Measurements from ENCODE around the gene DNAJC13. TPM values are rescaled to one million over a fixed set of nuclear protein-coding genes. Genes with fewer than 3 reads are reported as not detected.

The DNAJC13 gene
- total RNA-seq, 1 donor from 2014 or later: 45.0 TPM

DNA sequence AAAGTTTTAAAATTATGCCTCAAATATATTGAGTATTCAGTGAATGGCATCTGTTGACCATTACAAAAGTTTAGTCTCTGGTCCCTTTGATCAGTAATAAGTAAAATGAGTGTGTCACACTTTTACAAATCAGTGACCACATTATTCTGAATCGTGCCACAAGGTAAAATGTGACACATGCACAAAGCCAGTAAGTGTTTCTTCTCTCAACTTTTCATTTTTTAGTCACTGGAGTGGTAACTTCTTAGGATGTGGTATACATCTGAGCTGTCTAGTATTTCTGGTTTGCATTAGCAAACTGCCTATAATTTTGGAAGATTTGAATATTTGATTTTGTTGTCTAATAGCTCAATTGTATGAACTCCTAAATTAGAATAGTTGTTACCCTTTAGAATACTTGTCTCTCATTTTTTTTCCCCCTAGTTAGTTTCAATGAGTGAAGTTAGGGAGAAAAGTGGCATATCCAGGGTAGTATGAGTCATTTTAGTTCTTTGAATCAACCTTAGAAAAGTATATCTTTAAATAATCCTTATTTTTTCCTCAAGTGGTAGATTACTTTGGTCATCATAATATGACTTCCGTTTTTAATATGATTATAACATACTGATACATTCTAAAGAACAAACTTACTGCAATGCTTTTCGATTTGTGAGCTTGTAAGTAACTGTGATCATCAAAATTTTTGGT lies 18.1 kb downstream of the DNAJC13 start:
- Histone ChIP-seq H3K4me3 (no peak overlapping the region), H3K4me1 (peaks cover 6% of the 10 kb centered on the region), H3K27ac (no peak overlapping the region), H3K36me3 (peaks cover 4% of the 10 kb centered on the region), H3K9me3 (no peaks in the 10 kb centered on the region), H3K27me3 (ENCODE audit: low read depth) (no peaks in the 10 kb centered on the region)
- TF ChIP-seq, protein P1, sequence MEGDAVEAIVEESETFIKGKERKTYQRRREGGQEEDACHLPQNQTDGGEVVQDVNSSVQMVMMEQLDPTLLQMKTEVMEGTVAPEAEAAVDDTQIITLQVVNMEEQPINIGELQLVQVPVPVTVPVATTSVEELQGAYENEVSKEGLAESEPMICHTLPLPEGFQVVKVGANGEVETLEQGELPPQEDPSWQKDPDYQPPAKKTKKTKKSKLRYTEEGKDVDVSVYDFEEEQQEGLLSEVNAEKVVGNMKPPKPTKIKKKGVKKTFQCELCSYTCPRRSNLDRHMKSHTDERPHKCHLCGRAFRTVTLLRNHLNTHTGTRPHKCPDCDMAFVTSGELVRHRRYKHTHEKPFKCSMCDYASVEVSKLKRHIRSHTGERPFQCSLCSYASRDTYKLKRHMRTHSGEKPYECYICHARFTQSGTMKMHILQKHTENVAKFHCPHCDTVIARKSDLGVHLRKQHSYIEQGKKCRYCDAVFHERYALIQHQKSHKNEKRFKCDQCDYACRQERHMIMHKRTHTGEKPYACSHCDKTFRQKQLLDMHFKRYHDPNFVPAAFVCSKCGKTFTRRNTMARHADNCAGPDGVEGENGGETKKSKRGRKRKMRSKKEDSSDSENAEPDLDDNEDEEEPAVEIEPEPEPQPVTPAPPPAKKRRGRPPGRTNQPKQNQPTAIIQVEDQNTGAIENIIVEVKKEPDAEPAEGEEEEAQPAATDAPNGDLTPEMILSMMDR (IDR thresholded peaks at IDR 0.05): no peak
- intact Hi-C loops (cut with DNase I): no loop called here
- ATAC-seq (no peak), DNase-seq (no peak)

DNA sequence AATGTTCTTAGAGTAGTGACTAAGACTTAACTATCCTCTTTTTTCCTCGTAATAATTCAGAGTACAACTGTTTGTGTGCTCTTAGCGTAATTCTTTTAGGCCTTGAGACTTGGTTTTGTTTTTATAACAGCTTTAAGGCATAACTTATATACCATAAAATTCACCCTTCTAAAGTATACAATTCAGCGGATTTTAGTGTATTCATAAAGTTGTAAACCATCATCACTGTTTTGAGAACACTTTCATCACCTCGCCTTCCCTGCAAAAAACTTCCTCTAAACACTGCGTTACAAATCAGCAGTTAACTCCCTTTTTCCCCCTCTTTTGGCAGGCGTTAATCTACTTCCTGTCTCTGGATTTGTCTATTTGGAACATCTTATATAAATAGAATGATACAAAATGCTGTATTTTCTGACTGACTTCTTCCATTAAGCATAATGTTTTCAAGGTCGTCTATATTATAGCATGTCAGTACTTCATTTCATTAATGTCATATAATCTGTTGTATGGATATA lies 18.7 kb downstream of the DNAJC13 start:
- H3K27me3 ChIP-seq (ENCODE audit: low read depth): no peaks in the 10 kb centered on the region
- intact Hi-C loops (cut with DNase I): no loop called here
- no peak overlapping the region for H3K27ac ChIP-seq
- H3K4me1 ChIP-seq: peaks cover 6% of the 10 kb centered on the region
- no peak for DNase-seq
- no peaks in the 10 kb centered on the region for H3K9me3 ChIP-seq
- TF ChIP-seq, protein P1 (IDR thresholded peaks at IDR 0.05): no peak
- no peak overlapping the region for H3K4me3 ChIP-seq
- H3K36me3 ChIP-seq: peaks cover 4% of the 10 kb centered on the region
- no peak for ATAC-seq

DNA sequence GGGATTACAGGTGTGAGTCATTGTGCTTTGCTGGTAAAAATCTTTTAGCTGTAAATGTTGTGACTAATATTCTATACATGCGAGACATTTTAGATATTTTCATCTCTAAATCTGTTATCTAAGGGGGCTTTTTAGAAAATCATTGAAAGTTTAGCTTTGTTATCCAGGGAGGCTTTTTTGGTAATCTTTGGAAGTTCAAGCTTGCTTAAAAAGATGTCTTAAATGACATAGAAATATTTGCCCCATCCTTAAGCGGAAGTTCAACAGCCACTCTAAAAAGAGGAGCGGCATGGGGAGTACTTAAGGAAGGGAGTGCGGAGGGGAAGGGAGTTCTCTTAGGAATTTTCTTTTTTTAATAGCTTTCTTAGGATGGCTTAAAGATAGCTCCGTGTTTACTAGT lies 26.1 kb downstream of the DNAJC13 start:
- intact Hi-C loops (cut with DNase I): no loop called here
- peaks cover 45% of the 10 kb centered on the region for H3K4me1 ChIP-seq

DNA sequence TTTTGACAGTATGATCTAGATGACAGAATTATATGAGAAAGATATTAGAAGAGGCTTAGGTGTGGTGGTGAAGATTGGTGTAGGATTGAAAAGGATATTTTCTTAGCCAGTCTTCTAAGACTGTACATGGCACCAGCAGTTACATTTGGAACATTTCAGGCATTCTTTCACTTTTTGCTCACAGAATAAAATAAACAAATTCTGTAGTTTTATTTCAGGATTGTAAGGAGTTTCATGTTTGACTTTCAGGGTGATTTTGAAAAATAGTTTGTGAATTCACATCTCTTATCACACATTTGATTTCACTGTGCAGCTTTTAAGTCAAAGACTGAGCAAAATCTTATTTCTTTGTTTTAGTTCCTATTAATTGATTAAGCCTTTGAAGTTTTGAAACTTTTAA lies 27.1 kb downstream of the DNAJC13 start:
- no peaks in the 10 kb centered on the region for H3K36me3 ChIP-seq
- H3K4me3 ChIP-seq: no peak overlapping the region
- no peak overlapping the region for H3K27ac ChIP-seq
- TF ChIP-seq, protein P1 (IDR thresholded peaks at IDR 0.05): no peak
- intact Hi-C loops (cut with DNase I): no loop called here
- H3K27me3 ChIP-seq (ENCODE audit: low read depth): no peaks in the 10 kb centered on the region
- no peaks in the 10 kb centered on the region for H3K9me3 ChIP-seq
- H3K4me1 ChIP-seq: peaks cover 54% of the 10 kb centered on the region
- DNase-seq (no peak), ATAC-seq (no peak)

More for the DNA sequence above, 26.1 kb downstream of the DNAJC13 start:
- DNase-seq (no peak), ATAC-seq (no peak)
- TF ChIP-seq, protein P1 (IDR thresholded peaks at IDR 0.05): no peak
- H3K36me3 ChIP-seq: no peaks in the 10 kb centered on the region
- no peak overlapping the region for H3K27ac ChIP-seq
- no peaks in the 10 kb centered on the region for H3K9me3 ChIP-seq
- H3K4me3 ChIP-seq: no peak overlapping the region
- H3K27me3 ChIP-seq (ENCODE audit: low read depth): no peaks in the 10 kb centered on the region

DNA sequence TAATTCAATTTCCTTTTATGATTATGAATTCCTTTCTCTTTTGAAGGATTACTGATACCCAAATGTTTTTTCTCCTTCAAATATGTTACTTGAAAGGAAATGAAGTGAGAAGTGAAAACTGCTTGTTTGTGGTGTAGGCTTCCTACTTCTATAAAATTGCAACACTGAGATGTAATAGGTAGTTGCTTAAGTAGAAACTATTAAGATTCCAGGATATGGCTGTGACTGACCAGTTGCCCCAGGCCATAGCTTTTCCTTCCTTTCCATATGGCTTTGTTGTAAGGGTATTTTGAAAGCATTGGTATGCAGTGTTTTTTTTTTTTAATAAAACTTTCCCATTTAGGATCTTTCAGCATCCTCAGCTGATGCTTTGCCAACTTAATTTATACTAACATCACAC lies 28.5 kb downstream of the DNAJC13 start:
- Histone ChIP-seq H3K36me3 (peaks cover 3% of the 10 kb centered on the region), H3K4me3 (no peak overlapping the region), H3K27me3 (ENCODE audit: low read depth) (no peaks in the 10 kb centered on the region), H3K27ac (no peak overlapping the region), H3K4me1 (peaks cover 54% of the 10 kb centered on the region), H3K9me3 (no peaks in the 10 kb centered on the region)
- TF ChIP-seq, protein P1 (IDR thresholded peaks at IDR 0.05): no peak
- DNase-seq: no peak
- intact Hi-C loops (cut with DNase I): no loop called here
- ATAC-seq: peak; percentile 41 to 46
